GM21576 (cell line): ENCODE results near the gene HERC6.
"Not testable (repeated sequence)": the region's sequence is repeated elsewhere in the genome, so short reads cannot be mapped to it uniquely, and the experiment has no call there.

Experiments used
- ATAC-seq: cut with Tn5 transposase; IDR thresholded peaks from one replicate; pipeline ENCODE4 v1.9.1; 2021; ENCODE audit warnings: mild to moderate bottlenecking, moderate library complexity; ENCODE audit not compliant: unreplicated experiment

HERC6 gene

DNA sequence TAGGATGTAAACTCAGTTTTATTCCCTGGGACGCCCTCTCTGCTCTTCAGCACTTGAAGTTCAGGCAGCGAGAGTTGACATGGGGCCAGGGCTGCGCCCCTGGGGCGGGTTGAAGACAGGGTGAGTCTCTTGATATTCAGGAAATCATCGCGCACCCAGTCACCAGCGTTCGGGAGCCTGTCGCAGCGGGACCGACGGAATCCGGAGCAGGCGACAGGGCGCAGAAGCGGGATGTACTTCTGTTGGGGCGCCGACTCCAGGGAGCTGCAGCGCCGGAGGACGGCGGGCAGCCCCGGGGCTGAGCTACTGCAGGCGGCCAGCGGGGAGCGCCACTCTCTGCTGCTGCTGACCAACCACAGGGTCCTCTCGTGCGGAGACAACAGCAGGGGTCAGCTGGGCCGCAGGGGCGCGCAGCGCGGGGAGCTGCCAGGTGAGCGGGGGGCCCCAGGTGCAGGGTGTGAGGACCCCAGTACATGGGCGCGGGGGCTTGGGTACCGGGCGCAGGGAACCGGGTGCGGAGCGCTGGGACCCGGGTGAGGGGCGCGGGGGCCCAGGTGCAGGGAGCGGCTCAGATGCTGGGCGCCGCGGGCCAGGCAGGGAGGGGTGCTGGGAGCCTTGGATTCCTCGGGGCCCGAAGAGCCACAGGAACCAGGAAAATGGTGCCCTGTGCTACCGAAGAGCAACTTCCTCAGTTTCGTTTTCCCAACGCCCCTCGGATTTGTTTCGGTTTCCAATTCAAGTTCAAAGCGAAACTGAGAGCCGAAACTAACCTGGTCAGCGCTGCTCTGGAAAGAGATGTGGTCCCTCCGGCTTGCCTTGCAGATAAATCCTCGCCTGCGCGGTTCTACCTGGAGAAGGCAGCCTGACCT lies at the start of gene HERC6:
TSS of gene HERC6 (plus strand) at position 162 of the 869 bp plus-strand sequence. CDS start at position 232, 70 bp downstream.
- ATAC-seq: peak; percentile 81

DNA sequence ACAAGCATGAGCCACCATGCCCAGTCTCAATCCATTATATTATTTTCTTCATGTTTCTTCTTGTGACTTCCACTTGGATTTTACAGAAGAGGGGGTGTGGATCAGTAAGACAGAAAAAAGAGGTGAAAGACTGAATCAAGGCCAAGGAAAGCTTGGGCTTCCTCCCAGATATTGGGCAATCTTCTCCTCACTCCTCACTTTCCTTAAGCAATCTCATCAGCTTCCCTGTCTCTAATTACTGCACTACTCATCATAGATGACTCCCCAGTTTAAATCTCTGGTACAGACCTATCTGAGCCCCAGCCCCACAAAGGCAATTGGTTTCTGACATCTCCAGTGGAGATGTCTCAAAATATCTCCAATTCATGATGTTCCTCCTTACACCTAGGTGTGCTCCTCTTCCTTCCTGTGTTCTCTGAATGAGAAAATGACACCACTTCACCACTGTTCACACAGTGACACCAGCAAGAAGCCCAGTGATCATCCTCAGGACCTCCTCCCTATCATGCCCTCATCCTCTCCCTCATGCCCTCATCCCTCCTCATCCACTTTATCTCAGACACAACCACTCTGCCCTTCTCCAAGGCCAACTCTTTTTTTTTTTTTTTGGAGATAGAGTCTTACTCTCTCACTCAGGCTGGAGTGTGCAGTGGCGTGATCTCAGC lies 44.8 kb upstream of the HERC6 start:
- no peak for ATAC-seq

DNA sequence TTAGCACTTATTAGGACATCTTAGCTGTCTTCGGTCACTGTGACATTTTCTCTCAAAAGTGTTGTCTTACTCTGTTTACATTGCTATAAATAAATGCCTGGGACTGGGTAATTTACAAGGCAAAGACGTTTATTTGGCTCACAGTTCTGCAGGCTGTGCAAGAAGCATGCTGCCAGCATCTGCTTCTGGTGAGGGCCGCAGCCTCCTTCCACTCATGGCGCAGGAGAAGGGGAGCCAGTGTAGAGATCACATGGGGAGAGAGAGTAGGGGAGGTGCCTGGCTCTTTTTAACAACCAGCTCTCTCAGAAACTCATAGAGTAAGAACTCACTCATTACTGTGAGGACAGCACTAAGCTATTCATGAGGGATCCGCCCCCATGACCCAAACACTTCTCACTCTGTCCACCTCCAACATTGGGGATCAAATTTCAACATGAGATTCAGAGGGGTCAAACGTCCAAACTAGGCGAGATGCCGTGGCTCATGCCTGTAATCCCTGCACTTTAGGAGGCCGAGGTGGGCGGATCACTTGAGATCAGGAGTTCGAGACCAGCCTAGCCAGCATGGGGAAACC lies 43.5 kb upstream of the HERC6 start:
- ATAC-seq: no peak

DNA sequence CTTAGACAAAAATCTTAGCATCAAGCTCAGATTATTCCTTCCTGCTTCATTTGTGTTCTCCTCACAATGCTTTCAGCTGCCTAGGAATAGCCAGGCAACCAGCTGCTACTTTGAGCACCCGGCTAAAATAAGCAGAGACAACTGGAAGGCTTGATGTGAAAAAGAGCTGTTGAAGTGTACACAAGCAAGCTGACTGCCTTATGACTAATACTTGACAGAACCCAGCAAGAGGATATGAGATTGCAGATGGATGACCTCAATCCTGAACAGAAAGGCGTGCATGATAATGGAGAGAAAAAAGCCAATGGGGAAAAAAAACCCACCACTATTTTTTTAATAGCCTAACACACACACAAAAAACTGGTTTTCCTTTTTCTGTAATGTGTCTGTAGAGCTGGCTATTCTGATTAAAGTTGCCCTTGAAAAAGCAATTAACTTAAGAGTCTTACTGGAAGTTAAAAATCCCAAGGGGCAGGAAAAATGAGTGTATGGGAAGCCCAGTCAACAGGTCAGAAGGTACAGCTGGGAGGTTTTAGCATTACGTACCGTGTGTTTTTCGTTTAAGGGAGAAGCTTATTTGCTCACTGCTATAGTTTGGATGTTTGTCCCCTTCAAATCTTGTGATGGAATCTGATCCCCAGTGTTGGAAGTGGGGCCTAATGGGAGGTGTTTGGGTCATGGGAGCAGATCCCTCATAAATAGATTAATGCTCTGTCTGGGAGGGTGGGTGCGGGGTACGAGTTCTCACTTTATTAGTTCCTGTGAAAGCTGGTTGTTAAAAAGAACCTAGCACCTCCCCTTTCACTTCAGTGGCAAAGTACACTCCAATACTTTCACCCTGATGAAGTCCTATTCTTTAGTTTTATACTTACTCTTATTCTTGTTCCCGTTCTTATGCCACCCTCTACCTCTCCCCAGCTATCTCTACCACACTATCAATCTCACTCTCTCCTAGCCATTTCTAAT lies 37.1 kb upstream of the HERC6 start:
- no peak for ATAC-seq

DNA sequence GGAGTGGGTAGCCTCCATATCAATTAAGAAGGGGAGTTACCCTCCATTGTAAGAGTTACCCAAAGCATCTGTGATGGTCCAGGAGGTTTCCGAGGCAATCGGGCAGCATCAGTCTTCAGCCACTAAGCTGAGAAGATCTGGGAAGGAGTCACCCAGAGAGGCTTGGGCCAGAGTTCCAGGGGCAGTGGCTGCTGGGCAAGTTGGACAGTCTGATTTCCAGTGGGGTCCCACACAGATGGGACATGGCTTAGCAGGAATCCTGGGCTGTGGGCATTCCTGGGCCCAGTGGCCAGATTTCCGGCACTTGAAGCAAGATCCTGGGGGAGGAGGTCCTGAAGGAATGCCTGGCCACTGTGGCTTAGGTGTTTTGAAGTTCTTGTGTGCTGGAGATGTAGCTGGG lies 31.8 kb upstream of the HERC6 start:
- not testable (repeated sequence) for ATAC-seq

DNA sequence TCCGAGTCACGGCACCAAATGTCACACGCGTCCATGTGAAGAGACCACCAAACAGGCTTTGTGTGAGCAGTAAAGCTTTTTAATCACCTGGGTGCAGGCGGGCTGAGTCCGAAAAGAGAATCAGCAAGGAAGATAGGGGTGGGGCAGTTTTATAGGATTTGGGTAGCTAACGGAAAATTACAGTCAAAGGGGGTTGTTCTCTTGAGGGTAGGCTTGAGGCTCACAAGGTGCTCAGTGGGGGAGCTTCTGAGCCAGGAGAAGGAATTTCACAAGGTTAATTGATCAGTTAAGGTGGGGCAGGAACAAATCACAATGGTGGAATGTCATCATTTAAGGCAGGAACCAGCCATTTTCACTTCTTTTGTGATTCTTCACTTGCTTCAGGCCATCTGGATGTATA lies 29.9 kb upstream of the HERC6 start:
- not testable (repeated sequence) for ATAC-seq

DNA sequence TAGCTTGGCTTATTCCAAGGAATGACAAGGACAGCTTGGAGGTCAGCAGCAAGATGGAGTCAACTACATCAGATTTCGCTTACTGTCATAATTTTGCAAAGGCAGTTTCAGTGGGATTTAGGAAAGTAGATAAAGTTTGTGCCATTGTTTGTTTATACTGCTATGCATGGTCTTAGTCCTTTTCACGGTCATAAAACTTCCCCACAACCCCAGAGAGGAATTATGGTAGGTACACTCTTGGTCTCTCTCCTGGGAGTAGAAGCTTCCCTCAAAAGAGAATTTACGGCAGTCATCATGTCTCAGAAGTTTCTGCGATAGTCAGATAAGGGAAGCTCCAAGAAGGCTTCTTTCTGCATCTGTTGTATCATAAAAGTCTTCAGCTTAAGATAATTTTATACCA lies 27.9 kb upstream of the HERC6 start:
- no peak for ATAC-seq

DNA sequence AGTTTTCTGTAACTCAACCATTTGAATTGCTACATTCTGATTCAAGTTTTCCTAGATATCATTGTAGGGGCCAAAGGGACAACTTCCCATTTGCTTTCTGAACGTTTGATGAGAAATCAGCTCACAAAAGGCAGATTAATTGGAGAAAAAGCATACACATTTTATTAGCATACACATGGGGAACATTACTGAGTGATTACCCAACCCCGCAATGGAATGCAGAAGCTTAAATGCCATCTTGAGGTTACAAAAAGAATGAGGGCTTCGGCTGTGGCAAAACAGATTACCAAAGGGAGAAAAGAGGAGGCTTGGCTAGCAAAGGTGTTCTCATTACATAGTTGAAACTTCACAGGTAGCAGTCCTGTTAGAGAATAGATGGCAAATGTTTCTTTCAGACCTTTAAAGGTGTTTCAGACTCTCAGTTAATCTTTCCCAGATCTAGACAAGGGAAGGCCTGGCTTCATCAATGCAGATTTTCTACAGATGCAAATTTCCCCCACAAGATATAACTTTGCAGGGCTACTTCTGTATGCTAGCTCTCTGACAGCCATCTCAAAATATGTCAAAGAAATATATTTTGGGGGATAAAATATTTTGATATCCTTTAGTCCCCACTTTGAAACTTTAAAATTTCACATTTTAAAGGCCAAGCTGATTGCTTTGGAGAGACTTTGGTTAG lies 26.5 kb upstream of the HERC6 start:
- no peak for ATAC-seq

DNA sequence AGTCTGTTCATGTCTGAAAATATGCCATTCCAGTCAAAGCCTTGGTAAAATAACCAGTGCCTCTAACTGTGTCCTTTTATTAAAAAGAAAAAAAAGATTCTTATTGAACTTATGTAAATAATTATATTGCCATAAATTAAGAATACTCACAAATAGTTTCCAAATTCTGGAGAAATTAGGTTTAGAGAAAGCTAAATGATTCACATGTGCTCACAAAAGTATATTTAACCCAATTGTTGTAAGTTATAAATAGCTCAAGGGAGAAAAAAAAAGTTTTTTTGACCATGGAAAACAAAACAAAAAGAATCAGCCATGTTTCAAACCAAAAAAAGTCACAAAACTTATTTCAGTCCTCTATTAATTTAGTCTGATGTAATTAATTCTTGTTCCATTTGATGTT lies 25.3 kb upstream of the HERC6 start:
- ATAC-seq: no peak

DNA sequence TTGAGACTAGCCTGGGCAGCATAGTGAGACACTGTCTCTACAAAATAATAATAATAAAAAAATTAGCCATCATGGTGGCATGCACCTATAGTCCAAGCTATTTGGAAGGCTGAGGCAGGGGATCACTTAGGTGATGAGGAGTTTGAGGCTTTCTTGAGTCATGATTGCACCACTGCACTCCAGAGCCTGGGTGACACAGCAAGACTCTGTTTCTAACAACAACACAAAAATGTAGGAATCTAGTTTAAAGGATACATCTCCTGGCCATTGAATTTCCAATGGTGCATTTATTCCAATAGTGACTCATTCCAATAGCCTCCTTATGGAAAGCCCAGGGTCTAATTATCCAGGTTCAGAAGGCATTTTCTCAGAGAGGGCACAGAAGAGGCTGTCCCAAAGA lies 21.9 kb upstream of the HERC6 start:
- no peak for ATAC-seq

DNA sequence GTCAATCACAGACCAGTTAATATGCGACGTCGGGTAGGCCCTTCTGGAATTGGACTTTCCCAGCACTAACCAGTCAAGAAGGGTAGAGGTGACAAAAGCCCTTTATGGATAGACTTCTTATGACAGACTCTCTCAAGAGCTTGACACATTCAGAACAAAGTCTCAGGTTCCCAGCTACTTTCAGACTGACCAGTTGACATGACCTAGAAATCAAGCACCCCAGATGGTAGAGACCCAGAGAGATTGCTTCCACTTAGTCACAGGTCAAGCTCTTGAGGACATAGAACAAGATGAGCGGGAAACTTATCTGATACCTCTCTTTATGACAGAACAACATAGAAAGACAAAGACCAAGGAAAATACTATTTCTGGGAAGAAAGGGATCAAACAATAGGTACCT lies 21.4 kb upstream of the HERC6 start:
- ATAC-seq: no peak

DNA sequence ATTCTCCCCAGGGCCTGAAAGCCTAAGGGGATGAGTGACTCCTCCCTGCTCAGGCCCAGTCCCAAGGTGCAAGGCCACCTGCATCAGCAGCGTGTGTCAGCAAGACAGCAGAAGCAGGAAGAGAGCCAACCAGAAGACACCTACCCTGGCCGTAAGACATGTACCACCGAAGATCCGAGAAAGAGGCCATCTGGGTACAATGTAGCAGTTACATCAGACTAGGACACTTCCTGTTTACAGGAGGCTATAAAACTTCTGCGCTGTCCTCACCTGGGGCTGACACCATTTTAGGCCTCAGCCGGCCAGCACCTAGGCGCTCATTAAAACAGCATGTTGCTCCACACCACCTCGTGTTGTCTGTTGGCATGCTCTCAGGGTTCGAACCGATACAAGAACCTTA lies 19.1 kb upstream of the HERC6 start:
- ATAC-seq: no peak

DNA sequence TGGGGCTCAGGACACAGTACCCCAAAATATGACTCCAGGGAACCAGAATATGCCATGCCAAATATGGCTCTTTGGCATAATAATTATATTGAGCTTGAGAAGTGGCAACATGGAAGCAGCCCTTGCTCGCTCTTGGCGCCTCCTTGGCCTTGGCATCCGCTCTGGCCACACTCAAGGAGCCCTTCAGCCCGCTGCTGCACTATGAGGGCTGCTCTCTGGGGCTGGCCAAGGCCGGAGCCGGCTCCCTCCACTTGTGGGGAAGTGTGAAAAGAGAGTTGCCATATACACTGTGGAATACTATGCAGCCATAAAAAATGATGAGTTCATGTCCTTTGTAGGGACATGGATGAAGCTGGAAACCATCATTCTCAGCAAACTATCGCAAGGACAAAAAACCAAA lies 18.4 kb upstream of the HERC6 start:
- ATAC-seq: no peak

DNA sequence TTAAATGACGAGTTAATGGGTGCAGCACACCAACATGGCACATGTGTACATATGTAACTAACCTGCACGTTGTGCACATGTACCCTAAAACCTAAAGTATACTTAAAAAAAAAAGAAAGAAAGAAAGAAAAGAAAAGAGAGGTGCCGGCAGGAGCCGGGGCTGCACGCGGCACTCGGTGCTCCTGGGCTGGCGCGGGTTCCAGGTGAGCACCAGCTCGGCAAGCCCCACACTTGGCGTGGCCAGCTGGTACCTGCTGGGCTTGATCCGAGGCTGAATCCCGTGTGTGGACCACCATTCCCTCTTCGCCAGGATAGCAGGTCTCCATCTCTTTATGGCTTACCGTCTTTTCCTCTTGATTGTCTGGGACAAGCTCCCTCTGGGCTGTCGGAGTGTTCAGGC lies 17.9 kb upstream of the HERC6 start:
- no peak for ATAC-seq

DNA sequence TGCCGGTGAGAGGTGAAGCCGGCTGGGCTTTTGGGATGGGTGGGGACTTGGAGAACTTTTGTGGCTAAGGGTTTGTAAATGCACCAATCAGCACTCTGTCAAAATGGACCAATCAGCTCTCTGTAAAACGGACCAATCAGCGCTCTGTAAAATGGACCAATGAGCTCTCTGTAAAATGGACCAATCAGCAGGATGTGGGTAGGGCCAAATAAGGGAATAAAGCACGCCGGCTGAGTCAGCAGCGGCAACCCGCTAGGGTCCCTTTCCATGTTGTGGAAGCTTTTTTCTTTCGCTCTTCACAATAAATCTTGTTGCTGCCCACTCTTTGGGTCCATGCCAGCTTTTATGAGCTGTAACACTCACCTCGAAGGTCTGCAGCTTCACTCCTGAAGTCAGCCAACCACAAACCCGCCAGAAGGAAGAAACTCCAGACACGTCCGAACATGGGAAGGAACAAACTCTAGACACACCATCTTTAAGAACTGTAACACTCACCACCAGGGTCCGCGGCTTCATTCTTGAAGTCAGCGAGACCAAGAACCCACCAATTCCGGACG lies 17.4 kb upstream of the HERC6 start:
- not testable (repeated sequence) for ATAC-seq

DNA sequence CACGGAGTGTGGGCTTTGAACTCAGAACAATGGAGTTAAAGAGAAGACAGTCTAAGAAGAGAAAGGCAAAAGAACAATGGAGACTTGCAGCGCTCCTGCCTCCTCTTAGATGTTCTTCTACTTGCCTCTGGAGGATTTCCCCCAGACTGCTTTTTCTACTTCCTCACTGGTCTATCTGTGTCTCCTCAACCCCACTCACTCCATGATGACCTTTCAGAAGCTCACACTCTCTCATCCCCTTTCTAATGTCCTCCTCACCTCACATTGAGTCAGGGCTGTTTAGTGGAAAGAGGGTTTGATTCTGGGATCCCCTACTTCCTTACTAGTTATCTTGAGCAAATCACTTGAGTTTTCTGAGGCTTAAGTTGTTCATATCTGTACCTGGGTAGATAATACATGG lies 12.2 kb upstream of the HERC6 start:
- ATAC-seq: no peak

DNA sequence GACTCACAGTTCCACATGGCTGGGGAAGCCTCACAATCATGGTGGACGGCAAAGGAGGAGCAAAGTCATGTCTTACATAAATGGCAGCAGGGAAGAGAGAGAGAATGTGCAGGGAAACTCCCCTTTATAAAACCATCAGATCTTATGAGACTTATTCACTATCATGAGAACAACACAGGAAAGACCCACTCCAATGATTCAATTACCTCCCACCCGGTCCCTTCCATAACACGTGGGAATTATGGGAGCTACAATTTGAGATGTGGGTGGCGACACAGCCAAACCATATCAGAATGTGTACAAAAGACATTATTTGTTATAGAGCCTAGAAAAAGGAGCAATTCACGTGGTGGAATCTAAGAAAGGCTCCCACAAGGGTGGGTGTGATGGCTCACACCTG lies 10.8 kb upstream of the HERC6 start:
- ATAC-seq: no peak

DNA sequence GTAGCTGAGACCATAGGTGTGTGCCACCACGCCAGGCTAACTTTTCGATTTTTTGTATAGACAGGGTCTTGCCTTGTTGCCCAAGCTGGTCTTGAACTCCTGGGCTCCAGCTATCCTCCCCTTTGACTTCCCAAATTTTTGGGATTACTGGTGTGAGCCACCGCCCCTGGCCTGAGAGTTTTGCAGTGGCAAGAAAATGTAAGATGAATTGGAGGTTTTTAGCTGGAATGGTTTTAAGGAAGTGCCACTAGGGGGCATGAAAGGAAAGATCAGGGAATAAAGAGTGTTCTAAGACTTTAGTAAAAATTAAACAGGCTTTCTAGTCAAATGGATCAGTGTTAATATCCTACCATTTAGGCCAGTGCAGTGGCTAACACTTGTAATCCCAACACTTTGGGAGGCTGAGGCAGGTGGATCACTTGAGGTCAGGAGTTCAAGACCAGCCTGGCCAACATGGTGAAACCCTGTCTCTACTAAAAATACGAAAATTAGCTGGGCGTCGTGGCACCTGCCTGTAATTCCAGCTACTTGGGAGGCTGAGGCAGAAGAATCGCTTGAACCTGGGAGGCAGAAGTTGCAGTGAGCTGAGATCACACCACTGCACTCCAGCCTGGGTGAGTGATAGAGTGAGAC lies 9.4 kb upstream of the HERC6 start:
- not testable (repeated sequence) for ATAC-seq

DNA sequence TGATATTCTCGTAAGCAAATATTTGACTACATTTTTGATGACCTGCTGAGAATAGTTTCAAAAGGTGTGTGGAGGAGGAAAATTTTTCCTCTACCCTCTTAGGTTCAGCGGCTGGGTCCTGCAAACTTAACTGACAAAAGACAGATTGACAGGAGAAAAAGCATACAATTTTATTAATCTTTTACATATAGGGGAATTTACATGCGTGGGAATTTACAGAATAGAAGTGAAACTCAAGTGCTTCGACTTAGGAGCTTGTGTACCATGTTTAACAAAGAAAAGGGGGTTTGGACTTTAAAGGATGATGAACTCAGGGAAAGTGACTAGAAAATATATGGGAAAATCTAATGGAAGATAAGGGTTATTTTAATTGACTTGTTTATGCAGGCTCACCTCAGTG lies 2.5 kb downstream of the HERC6 start:
- no peak for ATAC-seq

DNA sequence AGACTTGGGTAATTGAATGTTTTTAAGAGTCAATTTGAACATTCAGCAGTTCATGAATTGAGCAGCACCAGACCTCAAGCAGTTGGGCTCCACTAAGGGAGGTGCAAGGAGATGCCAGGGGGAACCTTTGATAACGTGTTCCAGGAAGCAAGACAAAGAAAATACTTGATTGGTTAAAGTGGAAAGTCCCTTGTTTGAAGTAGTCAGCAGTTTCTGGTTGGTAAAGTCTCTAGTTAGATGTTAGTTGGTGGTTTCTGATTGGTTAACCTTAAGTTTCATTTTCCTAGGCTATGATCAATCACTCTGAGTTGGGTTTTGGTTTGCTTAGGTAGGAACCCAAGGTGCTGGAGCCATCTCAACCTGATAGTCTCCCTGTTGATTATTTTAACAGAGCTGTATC lies 4.0 kb downstream of the HERC6 start:
- ATAC-seq: no peak
